HL-60 (cell line): ENCODE results near the gene CLIC1.

Experiments
- POLR2AphosphoS5 ChIP-seq: IDR thresholded peaks from 2 replicates; pipeline ENCODE4 v1.6.1; 2012; ENCODE audit warnings: low read depth
- TF ChIP-seq, protein P1 (sequence below): IDR thresholded peaks from one replicate; pipeline ENCODE4 v1.5.1; 2011; ENCODE audit warnings: low read length, control low read depth, inconsistent platforms; ENCODE audit not compliant: insufficient read depth
- TF ChIP-seq, protein P2 (sequence below): IDR thresholded peaks from 2 replicates; pipeline ENCODE4 v1.6.1; 2012; ENCODE audit warnings: low read depth; ENCODE audit not compliant: insufficient replicate concordance

DNA sequence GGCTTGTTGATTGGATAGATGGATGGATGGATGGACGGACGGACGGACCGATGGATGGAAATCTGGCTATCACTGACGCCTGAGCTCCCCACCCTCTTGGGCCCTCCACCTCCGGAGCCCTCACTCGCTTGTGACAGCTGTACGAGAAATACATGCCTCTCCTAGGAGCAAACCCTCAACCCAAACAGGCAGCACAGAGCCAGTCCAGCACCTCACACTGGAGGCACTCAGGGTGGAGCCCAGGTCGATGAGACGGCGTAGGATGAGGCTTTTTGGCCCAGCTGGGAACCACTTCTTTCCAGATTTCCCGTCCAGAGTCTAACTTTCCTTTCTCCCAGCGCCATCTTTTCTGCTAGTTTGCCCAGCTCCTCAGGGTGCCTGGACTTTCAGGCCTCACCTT is 52.7 kb downstream of the CLIC1 start:
- TF ChIP-seq, protein P1, sequence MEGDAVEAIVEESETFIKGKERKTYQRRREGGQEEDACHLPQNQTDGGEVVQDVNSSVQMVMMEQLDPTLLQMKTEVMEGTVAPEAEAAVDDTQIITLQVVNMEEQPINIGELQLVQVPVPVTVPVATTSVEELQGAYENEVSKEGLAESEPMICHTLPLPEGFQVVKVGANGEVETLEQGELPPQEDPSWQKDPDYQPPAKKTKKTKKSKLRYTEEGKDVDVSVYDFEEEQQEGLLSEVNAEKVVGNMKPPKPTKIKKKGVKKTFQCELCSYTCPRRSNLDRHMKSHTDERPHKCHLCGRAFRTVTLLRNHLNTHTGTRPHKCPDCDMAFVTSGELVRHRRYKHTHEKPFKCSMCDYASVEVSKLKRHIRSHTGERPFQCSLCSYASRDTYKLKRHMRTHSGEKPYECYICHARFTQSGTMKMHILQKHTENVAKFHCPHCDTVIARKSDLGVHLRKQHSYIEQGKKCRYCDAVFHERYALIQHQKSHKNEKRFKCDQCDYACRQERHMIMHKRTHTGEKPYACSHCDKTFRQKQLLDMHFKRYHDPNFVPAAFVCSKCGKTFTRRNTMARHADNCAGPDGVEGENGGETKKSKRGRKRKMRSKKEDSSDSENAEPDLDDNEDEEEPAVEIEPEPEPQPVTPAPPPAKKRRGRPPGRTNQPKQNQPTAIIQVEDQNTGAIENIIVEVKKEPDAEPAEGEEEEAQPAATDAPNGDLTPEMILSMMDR = no peak
- TF ChIP-seq, protein P2, sequence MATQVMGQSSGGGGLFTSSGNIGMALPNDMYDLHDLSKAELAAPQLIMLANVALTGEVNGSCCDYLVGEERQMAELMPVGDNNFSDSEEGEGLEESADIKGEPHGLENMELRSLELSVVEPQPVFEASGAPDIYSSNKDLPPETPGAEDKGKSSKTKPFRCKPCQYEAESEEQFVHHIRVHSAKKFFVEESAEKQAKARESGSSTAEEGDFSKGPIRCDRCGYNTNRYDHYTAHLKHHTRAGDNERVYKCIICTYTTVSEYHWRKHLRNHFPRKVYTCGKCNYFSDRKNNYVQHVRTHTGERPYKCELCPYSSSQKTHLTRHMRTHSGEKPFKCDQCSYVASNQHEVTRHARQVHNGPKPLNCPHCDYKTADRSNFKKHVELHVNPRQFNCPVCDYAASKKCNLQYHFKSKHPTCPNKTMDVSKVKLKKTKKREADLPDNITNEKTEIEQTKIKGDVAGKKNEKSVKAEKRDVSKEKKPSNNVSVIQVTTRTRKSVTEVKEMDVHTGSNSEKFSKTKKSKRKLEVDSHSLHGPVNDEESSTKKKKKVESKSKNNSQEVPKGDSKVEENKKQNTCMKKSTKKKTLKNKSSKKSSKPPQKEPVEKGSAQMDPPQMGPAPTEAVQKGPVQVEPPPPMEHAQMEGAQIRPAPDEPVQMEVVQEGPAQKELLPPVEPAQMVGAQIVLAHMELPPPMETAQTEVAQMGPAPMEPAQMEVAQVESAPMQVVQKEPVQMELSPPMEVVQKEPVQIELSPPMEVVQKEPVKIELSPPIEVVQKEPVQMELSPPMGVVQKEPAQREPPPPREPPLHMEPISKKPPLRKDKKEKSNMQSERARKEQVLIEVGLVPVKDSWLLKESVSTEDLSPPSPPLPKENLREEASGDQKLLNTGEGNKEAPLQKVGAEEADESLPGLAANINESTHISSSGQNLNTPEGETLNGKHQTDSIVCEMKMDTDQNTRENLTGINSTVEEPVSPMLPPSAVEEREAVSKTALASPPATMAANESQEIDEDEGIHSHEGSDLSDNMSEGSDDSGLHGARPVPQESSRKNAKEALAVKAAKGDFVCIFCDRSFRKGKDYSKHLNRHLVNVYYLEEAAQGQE = no peak
- TF ChIP-seq POLR2AphosphoS5 = no peak
